Measurements from ENCODE around the gene FYB1.
"Not testable (repeated sequence)": the region's sequence is repeated elsewhere in the genome, so short reads cannot be mapped to it uniquely, and the experiment has no call there.

FYB1 gene

DNA sequence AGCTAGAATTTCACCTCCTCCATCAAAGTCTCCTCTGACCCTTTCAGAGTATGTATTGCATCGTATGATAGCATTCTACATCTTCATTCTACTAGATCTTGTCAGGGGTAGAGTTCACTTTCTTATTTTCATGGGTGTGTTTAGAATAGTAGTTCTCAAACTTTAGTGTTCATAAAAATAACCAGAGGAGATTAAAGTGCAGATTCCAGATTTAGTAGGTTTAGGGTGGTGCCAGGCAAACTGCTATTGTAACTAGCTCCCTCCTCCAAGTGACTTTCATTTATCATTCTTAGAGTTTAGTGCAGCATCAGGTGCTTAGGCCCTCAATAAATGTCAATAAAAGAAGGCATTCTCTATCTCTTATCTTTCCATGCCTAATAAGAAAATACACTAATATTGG lies 7.2 kb upstream of the FYB1 start:
- DNase-seq = no peak

DNA sequence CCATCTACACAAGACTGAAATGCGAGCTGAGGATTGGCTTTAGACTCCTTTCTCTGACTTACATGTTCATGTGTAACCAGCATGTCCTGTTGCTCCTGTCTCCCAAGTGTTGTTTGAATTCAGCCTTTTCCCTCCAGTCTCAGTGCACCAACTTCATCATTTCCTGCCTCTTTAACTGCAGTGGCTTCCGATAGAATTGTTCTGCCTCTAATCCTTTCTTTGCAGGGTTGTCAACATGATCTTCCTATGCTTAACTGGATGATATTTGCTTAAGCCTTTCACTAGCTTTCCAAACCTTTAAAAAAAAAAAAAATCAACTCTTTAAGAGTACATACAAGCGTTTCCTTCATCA lies 6.7 kb upstream of the FYB1 start:
- no peak for DNase-seq

DNA sequence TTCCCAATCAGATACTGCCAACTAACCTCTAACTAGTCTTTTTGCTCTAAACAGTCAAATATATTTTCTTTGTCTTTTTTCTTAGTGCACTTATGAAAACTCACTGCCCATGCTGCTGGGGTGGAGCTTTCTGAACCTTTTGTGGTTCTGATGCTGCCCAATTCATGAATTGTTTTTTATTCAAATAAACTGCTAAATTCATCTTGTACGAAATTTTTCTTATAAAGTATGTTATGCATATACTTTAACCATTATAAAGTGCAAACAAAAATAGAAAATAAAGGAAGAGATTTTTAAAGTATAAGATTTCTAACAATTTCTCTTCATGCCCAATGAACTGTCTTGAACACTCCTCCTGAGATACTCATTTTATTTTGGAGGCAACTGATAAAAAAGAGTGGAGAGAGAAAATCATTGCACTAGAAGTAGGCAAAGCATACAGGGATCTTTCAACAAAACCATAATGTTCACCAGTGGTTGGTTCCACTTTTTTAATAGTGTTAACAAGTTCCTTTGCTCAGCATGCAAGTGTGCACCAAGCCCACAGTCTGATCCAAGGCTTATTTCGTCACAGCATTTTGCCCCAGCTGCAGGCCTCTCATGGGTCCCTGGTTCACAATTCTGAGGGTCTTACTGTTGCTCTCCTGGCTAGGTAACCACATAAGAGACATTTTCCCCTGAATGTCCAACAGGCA lies 6.2 kb upstream of the FYB1 start:
- DNase-seq = no peak

DNA sequence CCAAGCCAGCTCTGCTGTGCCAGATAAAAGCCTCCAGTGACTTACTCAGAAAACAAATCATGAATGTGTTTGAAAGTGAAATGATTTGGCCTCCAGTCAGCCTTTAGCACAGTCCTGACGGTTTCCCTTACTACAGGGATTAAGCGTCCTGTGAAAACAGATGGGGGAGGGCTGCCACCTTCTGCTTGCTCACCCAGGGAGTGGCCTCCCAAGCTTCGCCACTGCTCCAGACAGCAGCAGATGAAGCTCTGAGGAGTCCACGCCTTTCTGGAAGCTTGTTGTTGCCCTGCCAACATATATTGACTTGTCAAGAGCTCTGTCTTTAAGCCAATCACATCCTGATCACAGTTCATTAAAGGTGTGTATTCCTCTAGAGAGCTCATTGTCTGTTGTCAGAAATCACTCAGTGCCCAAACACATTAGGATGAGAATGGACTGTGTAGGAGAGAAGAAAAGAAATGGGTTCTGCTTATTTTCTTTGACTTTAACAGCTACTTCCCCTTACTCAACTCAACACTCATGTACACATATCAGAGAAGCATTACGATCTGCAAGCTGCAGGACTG lies 4.9 kb upstream of the FYB1 start:
- no peak for DNase-seq

DNA sequence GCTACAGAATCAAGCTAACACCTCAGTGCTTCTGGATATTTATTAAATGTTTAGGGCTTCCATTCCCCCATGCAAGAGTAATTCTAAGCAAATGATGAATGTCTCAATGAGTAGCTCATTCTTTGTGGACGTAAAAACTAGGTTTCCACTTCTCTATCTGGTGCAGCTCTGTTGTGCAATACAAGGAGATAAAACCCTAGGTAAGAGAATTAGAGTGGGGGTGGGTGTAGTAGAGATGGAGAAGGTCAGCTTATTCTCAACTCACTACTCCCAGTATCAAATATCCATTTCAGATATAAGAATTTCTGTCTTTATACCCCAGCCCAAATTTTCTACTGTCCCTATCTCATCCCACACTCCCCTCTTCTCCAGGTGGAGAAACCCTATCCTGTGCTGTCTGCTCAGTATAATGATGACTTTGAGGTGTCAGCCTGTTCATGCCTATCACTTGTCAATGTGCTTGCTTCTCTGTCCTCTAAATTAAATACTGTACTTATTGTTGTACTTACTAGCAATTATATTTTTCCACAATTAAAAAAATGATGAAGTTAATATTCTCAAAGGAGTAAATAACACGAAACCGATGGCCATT lies 4.3 kb upstream of the FYB1 start:
- no peak for DNase-seq

DNA sequence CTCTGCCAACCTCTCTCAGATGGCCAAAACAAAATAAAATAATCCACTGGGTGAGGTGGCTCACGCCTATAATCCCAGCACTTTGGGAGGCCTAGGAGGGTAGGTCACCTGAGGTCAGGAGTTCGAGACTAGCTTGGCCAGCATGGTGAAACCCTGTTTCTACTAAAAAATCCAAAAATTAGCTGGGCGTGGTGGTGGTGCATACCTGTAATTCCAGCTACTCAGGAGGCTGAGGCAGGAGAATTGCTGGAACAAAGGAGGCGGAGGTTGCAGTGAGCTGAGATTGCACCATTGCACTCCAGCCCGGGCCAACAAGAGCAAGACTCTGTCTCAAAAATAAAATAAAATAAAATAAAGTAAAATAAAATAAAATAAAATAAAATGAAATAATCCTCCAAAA lies 2.3 kb upstream of the FYB1 start:
- DNase-seq = not testable (repeated sequence)

DNA sequence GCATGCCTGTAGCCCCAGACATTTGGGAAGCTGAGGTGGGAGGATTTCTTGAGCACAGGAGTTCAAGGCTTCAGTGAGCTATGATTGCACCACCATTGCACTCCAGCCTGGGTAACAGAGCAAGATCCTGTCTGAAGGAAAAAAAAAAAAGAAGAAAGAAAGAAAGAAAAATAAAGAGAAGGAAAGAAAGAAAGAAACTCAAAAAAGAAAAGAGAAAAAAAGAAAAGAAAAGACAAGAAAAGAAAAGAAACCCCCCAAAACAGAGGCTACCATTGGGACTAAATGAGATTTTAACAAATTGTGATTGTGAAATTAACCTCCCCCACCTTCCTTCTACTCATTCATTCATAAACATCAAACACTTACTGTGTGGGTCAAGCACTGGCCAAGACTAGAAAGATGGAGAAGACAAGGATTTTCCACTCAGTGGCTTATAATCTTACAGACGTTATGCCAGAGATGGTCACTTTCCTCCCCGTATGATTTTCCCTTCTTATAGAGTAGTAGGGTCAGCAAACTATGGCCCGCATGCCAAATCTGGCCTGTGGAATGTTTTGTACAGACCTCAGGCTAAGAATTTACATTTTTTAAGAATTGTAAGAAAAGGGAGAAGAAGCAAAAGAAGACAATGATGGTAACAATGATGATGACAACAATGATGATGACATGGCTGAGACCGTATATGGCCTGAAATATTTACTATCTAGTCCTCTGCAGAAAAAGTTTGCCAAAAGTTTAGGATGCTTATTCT lies 1.1 kb upstream of the FYB1 start:
- DNase-seq = no peak

DNA sequence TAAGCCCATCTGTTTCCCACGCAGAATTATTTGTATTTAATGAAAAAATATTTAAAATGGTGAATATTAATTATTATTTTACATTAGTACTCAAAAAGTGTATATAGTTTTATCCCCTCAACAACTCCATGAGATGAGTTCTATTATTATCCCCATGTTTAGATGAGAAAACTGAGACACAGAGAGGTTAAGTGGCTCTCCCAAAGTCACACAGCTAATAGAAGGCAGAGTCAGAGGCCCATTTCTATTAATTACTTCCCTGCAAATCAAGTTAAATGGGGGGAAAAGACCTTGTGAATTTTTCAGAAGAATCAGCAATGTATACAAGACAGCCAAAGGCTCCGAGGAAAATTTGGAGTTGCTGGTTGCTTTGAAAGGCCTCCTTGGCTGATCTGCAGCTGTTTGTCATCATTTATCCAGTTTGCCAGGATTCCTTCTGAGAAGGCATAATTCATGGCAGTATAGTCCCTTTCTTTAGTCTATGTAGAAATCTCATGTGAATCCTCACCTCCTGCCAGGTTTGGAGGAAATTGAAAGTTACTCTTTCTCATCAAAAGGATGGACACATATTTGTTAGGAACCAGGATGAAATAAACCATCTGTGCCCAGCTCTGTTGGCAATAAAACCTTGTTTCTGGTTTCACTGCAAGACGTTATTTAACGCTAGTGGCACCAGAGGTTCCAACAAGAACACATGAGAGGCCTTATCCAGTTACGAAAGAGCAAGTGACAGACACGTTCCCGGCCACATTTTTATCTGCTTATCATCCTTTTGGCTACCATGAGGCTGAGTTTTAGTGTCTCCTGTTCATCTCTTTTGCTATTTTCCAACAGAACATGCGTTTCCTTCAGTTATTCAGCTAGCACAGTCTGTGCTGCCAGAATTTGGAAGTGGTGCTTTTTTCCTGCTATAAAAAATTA lies 621 bp downstream of the FYB1 start:
- no peak for DNase-seq

DNA sequence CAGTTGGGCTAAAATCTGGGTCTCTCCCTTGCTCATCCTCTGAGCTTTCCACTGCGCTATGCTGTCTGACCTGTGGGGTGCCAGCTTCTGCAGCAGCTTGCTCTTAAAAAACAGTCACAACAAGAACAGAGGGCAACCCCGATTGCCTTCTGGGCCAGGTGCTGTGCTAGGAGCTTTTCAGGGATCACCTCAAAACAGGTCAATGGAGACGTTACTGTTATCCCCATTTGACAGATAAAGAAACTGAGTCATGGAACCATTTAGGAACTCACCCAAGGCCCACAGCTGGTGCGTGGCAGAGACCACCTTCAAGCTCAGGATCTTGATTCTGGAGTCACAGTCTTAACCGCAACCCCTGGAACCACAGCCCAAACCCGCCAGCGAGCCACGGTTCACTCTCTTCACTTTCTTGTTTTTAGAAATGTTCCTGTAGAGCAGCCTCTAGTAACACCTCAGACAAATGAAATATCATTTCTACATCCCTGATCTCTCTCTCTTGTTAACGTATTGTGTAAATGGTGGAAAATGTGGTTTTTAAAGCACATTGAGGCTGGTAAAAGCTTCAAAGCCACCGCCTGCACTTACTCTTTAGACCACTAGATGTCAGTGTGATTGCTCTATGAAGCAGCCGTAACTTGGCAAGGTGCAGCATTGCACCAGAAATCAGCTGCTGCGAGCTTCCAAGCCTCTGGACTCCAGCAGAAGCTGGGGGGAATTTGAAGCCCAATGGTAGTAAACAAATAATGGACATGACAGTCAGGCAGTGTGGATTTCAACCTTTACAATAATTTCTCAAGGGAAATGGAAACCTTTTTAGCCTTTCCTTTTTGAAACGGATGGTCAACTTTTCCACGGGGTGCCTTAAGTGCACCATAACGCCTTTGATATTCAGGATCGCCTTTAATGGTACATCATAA lies 1.7 kb downstream of the FYB1 start:
- DNase-seq = peak; percentile 66

DNA sequence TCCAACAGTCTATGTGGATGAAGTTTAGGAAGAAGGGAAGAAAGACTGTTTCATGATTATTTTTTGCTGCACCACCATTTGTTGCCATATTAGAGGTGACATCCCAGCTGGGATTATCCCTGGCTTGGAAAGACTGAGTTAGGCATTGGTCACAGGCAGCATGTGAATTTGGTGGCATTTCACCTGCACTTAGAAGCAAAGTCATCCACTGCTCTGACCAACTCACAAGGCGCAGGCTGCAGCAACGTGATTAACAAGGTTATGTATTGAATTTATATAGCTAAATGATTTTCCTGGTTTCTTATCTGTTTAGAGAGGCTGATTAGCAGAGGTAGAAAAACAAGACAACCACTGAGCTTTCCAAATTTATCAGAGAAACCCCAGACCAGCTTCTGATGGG lies 2.7 kb downstream of the FYB1 start:
- DNase-seq = no peak

DNA sequence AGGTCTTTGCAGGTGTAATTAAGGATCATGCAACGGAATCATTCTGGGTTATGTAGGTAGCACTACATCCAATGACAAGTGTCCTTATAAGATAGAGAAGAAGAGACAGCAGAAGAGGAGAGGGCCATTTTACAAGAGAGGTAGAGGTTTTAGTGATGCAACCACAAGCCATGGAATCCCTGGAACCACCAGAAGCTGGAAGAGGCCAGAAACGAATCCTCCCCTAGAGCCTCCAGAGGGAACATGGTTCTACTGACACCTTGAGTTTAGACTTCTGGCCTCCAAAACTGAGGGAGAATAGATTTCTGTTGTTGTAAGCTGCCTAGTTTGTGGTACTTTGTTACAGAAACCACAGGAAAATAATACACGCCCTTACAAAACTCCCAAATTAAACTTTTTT lies 3.5 kb downstream of the FYB1 start:
- DNase-seq = no peak

DNA sequence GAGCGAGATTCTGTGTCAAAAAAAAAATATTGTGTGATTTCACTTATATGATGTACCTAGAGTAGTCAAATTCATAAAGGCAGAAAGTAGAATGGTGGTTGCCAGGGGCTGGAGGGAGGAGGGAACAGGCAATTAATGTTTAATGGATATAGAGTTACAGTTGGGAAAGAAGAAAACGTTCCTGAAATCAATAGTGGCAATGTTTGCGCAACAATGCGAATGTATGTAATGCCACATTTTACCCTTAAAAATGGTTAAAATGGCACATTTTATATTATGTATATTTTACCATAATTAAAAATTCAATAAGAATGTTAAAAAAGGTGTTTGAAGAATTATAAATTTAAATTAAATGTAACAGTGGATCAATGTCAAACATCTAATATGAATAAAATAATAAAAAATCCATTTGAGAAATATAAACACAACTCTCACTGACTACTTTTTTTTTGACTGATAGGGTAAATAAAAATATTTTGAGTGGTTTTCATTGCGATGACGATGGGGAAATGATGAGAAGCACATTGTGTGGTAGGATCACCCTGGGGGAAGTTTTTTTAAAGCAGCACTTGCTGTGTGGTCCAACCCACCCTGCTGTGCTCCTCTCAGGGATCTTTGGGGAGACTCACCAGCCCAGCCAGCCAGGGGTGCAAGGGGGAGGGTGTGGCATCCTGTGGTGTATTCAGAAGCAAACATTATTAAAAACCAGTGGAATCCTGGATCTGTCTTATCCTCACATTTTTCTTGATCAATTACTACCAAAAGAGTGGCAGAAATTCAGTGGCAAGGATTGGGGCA lies 4.3 kb downstream of the FYB1 start:
- peak; percentile 25 for DNase-seq

DNA sequence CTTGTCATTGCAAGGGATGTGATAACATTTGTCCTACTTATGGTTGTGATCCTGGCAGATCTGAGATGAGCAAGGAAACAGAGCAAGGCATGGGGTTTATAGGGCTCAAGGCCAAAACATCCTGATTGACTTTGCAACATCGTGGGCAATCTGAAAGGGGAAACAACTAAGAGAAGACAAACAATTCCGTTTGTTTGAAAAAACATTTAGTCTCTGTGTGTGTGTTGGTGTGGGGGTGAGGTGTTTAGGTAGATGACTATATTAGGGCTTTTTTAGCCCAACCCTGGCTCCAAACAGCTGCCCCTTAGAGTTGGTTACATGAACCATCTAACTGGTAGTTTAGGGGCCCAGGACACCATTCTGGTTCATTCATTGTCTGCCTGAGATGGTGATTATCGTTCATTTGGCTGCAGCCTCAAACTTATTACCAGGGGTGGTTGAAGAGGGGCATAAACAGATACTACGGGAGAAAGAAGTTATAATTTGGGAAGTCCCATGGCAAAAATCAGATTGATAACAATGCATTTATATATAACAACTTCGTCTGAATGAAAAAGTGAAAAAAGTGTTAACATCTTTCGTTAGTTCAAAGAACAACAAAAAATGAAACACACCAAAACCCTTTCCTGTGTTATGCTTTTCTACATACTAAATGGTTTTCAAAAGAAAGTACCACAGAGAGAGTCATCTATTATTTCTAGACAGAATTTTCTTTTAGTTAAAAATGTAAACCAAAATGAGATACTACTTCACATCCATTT lies 5.7 kb downstream of the FYB1 start:
- no peak for DNase-seq

DNA sequence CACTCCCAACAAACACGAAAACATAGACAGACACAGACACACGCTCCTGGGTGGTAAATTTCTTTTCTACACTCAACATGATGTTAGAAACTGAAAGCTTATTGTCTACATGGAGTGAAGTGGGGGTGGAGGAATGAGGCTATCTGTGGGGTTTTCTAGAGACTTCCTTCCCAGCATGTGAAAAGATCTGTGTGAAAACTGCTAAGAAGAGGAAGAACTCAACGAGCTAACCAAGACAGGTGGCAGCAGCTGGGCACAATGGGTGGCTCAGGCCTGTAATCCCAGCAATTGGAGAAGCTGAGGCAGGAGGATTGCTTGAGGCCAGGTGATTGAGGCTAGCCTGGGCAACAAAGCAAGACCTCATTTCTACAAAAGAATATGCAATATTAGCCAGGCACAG lies 7.6 kb downstream of the FYB1 start:
- DNase-seq = no peak

DNA sequence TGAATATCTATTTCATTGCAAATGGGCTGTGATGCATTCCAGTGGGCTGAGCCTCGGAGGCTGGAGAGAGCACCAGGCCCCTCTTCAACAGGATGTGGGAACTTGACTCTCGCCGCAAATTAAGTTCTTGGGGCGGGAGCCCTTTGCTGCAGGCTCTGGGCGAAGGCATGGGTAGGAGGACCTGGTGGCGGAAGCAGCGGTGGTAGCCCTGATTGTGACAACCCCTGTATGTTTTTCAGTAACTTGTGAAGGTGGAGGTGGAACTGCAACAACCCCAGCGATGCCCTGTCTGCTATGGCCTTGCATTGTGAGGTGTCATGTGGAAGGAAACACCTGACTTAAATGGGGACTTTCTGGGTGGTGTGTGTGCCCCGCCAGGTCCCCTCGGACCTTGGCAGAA lies 9.4 kb downstream of the FYB1 start:
- DNase-seq = peak; percentile 35

DNA sequence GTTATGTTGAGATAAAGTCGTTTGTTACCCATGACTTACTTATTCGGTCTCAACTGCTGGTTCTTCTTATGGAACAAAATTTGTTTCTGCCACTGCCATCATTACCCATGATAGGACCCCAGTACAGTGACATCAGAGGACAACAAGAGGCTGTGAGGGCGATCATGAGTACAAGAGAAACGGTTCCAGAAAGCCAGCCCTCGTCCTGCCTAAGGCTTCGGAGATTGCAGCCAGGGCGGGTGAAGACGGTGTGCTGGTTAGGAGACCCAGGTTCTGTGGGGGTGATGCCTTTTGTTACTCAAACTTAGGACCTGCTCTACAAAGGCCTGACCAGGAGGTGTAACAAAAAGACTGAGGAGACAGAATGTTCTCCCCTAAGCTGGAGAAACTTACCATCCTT lies 10.9 kb downstream of the FYB1 start:
- no peak for DNase-seq

DNA sequence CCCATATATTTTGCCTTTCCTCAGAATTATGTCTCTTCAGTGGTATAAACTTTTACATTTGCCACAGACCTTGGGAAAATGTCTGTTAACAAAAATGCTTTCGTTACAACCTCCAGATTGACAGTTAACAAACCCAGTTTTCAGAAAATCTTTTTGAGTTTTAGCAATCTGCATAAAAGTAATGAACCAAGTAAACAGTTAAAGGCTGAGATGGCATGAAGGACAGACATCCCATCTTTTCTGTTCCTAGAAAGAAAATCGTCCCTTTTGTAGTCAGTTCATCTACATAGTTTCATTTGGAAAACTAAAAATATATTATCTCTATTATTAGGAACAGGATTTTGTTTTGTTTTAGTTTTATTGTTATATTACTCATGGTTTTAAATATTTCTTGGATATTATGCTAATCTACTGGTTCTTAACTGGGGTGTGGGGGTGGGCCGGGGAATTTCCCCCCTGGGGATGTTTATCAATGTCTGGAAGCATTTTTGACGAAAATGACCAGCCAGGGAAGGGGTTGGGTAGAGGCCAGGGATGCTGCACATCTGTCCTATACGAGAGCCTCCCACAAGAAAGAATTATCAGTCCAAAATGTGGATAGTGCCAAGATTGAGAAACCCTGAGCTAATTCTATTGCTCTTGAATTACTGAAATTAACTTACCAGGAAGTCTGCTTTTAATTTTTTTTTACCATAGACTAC lies 11.9 kb downstream of the FYB1 start:
- DNase-seq = no peak

DNA sequence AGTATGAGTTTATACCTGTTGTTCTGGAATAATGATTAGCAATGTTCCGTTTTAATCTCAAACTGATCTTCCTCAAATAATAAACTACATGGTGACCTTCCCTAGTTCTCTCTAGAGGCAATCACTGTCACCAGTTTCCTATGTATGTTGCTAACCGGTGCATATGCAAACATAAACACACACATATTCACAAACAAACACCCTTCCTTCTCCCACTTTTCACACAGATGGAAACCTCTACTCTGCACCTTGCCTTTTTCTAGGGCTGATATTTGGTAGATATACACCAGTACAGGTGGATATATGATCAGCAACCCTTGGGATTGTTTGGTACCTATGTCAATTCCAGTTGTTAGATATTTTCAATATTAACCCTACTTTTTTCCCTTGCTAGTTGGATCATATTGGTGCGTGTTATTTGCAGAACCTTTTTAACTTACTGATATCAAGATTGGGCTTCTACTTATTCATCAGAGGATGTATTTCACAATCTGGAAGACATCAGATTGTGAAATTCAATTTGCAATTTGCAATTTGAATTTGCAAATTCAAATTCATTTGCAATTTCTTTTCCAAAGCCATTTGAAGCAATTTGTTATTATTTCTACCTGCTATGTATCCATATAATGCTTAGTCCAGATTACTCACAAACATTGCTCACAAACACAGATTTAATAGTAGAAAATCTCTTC lies 12.6 kb downstream of the FYB1 start:
- no peak for DNase-seq

DNA sequence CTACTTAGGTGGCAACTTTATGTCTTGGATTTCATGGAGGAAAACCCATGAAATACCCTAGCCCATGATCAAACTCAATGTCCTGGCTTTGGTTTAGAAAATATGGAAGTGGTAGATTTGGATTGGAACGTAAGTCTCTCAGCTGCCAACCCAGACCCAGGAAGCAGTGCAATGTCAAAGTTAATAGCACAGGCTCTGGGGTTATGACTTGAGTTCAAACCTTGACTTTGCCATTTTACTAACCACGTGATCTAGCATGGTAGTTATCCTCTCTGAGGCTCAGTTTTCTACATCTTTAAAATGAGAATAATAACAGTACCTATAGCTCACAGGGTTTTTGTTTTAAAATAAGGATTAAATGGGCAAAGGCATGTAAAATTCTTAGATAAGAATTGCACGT lies 13.8 kb downstream of the FYB1 start:
- DNase-seq = no peak

All from effector CD8-positive, alpha-beta T cell (primary cell).